Neural progenitor cell (in vitro differentiated cells): ENCODE measurements around the gene ACOXL. TPM values are rescaled to one million over a fixed set of nuclear protein-coding genes. Genes with fewer than 3 reads are reported as not detected.

Source experiments
- DNase-seq: peaks from one replicate; pipeline ENCODE4 v3.0.0-alpha.2; 2016; ENCODE audit warnings: low spot score
- H2AFZ ChIP-seq: fragments of 200-600 bp; sonication (generic); replicated peaks from 2 replicates; pipeline ENCODE4 v1.6.1; 2016; ENCODE audit warnings: antibody characterized with exemption
- H3F3A ChIP-seq: fragments of 200-600 bp; sonication (generic); 2 replicates; pipeline ENCODE4 v1.6.1; 2016; ENCODE audit warnings: antibody characterized with exemption, low read depth
- H3K27ac ChIP-seq: fragments of 200-600 bp; sonication (generic); 2 replicates; pipeline ENCODE4 v1.5.1; 2016; ENCODE audit warnings: mild to moderate bottlenecking
- H3K27me3 ChIP-seq: fragments of 200-600 bp; sonication (generic); 2 replicates; pipeline ENCODE4 v1.6.1; 2016; ENCODE audit warnings: mild to moderate bottlenecking, moderate library complexity
- H3K36me3 ChIP-seq: fragments of 200-600 bp; sonication (generic); 2 replicates; pipeline ENCODE4 v1.5.1; 2016
- H3K4me1 ChIP-seq: fragments of 200-600 bp; sonication (generic); 2 replicates; pipeline ENCODE4 v1.6.1; 2016; ENCODE audit warnings: mixed run types
- H3K4me2 ChIP-seq: fragments of 200-600 bp; sonication (generic); 2 replicates; pipeline ENCODE4 v1.6.1; 2016
- H3K4me3 ChIP-seq: fragments of 200-600 bp; sonication (generic); 2 replicates; pipeline ENCODE4 v1.5.1; 2016
- H3K79me2 ChIP-seq: fragments of 200-600 bp; sonication (generic); 2 replicates; pipeline ENCODE4 v1.6.1; 2016; ENCODE audit warnings: low read depth
- H3K9ac ChIP-seq: fragments of 200-600 bp; sonication (generic); 2 replicates; pipeline ENCODE4 v1.6.1; 2016
- H3K9me3 ChIP-seq: fragments of 200-600 bp; sonication (generic); 2 replicates; pipeline ENCODE4 v1.5.1; 2016; ENCODE audit warnings: low read depth
- H4K20me1 ChIP-seq: fragments of 200-600 bp; sonication (generic); 2 replicates; pipeline ENCODE4 v1.6.1; 2016; ENCODE audit warnings: low read depth
- H3K27ac Mint-ChIP-seq: 3 replicates; pipeline ENCODE4 v1.8.0; 2021; ENCODE audit warnings: mixed read lengths
- H3K27me3 Mint-ChIP-seq: 2 replicates; pipeline ENCODE4 v1.8.0; 2022; ENCODE audit warnings: low read depth, mild to moderate bottlenecking, inconsistent platforms, moderate library complexity, mixed read lengths; ENCODE audit not compliant: insufficient read depth
- H3K36me3 Mint-ChIP-seq: 3 replicates; pipeline ENCODE4 v1.8.0; 2021; ENCODE audit warnings: mixed read lengths
- H3K4me1 Mint-ChIP-seq: 3 replicates; pipeline ENCODE4 v1.8.0; 2021; ENCODE audit warnings: mixed read lengths
- H3K4me3 Mint-ChIP-seq: 3 replicates; pipeline ENCODE4 v1.8.0; 2021; ENCODE audit warnings: mild to moderate bottlenecking, moderate library complexity, mixed read lengths
- H3K9me3 Mint-ChIP-seq: 3 replicates; pipeline ENCODE4 v1.8.0; 2020; ENCODE audit warnings: mixed read lengths
- CTCF ChIP-seq: fragments of 200-600 bp; sonication (generic); IDR thresholded peaks from 2 replicates; pipeline ENCODE4 v1.5.1; 2017; ENCODE audit warnings: antibody characterized with exemption, mild to moderate bottlenecking
- EZH2 ChIP-seq: fragments of 200-600 bp; sonication (generic); IDR thresholded peaks from 2 replicates; pipeline ENCODE4 v1.6.1; 2017; ENCODE audit warnings: antibody characterized with exemption, mild to moderate bottlenecking, moderate library complexity
- EZH2phosphoT487 ChIP-seq: fragments of 200-600 bp; sonication (generic); IDR thresholded peaks from 2 replicates; pipeline ENCODE4 v1.6.1; 2017; ENCODE audit warnings: antibody characterized with exemption
- total RNA-seq: library from RNA; depleted of rRNA; stranded (reverse); fragments of >200 nt; gene quantifications from 2 replicates; pipeline ENCODE4 v1.2.3, GENCODE V29; 2015; ENCODE audit warnings: low replicate concordance

ACOXL gene
- total RNA-seq, 1 donor from 2014 or later: 2.9 TPM

GRCh38 chr2:111139637-111140317 lies 407.4 kb downstream of the ACOXL start:
- no peak overlapping the region for H3K27ac ChIP-seq
- no peaks in the 10 kb centered on the region for H3K9me3 ChIP-seq
- Mint-ChIP-seq H3K36me3 (peaks cover 45% of the 10 kb centered on the region), H3K27me3 (peaks cover 2% of the 10 kb centered on the region), H3K4me3 (no peak overlapping the region), H3K27ac (no peak overlapping the region), H3K4me1 (peaks cover 25% of the 10 kb centered on the region), H3K9me3 (no peaks in the 10 kb centered on the region)
- no peak overlapping the region for H3K4me2 ChIP-seq
- DNase-seq: no peak
- peaks cover 15% of the 10 kb centered on the region for H3K4me1 ChIP-seq
- H4K20me1 ChIP-seq: peaks cover 96% of the 10 kb centered on the region
- H3K36me3 ChIP-seq: peaks cover 15% of the 10 kb centered on the region
- no peak overlapping the region for H3K9ac ChIP-seq
- no peaks in the 10 kb centered on the region for H3K27me3 ChIP-seq
- no peaks in the 10 kb centered on the region for H3F3A ChIP-seq
- TF ChIP-seq EZH2: no peak
- no peak overlapping the region for H3K4me3 ChIP-seq
- no peak overlapping the region for H2AFZ ChIP-seq
- peaks cover 91% of the 10 kb centered on the region for H3K79me2 ChIP-seq

GRCh38 chr2:111140815-111141214 lies 408.4 kb downstream of the ACOXL start:
- no peak for DNase-seq
- peaks cover 2% of the 10 kb centered on the region for H3K27me3 Mint-ChIP-seq

GRCh38 chr2:111142101-111142500 lies 409.7 kb downstream of the ACOXL start:
- Histone ChIP-seq H3F3A (no peaks in the 10 kb centered on the region), H3K9me3 (no peaks in the 10 kb centered on the region), H3K4me2 (no peak overlapping the region), H3K79me2 (peaks cover 91% of the 10 kb centered on the region), H3K4me3 (no peak overlapping the region), H4K20me1 (peaks cover 96% of the 10 kb centered on the region), H3K9ac (no peak overlapping the region), H3K27me3 (no peaks in the 10 kb centered on the region), H3K4me1 (peaks cover 21% of the 10 kb centered on the region), H3K36me3 (peaks cover 11% of the 10 kb centered on the region), H2AFZ (no peak overlapping the region), H3K27ac (no peak overlapping the region)
- H3K27me3 Mint-ChIP-seq: peaks cover 2% of the 10 kb centered on the region
- H3K4me1 Mint-ChIP-seq: peaks cover 18% of the 10 kb centered on the region
- H3K9me3 Mint-ChIP-seq: no peaks in the 10 kb centered on the region
- TF ChIP-seq EZH2 (no peak), CTCF (no peak), EZH2phosphoT487 (no peak)
- no peak for DNase-seq
- H3K27ac Mint-ChIP-seq: no peak overlapping the region
- peaks cover 32% of the 10 kb centered on the region for H3K36me3 Mint-ChIP-seq
- no peak overlapping the region for H3K4me3 Mint-ChIP-seq

More at GRCh38 chr2:111140815-111141214, 408.4 kb downstream of the ACOXL start:
- no peak overlapping the region for H3K27ac ChIP-seq
- H3K4me2 ChIP-seq: no peak overlapping the region
- H3K9me3 ChIP-seq: no peaks in the 10 kb centered on the region
- TF ChIP-seq EZH2phosphoT487: no peak
- no peak for TF ChIP-seq CTCF
- no peak for TF ChIP-seq EZH2
- H3K4me3 ChIP-seq: no peak overlapping the region
- H3F3A ChIP-seq: no peaks in the 10 kb centered on the region
- no peaks in the 10 kb centered on the region for H3K27me3 ChIP-seq
- Mint-ChIP-seq H3K9me3 (no peaks in the 10 kb centered on the region), H3K4me3 (no peak overlapping the region), H3K36me3 (peaks cover 41% of the 10 kb centered on the region), H3K4me1 (peaks cover 23% of the 10 kb centered on the region), H3K27ac (no peak overlapping the region)
- peaks cover 9% of the 10 kb centered on the region for H3K4me1 ChIP-seq
- peaks cover 11% of the 10 kb centered on the region for H3K36me3 ChIP-seq
- peaks cover 96% of the 10 kb centered on the region for H4K20me1 ChIP-seq
- peaks cover 91% of the 10 kb centered on the region for H3K79me2 ChIP-seq
- H2AFZ ChIP-seq: no peak overlapping the region
- no peak overlapping the region for H3K9ac ChIP-seq

GRCh38 chr2:111143107-111143842 lies 410.9 kb downstream of the ACOXL start:
- peaks cover 91% of the 10 kb centered on the region for H3K79me2 ChIP-seq
- H3K27me3 ChIP-seq: no peaks in the 10 kb centered on the region
- Mint-ChIP-seq H3K9me3 (no peaks in the 10 kb centered on the region), H3K36me3 (peaks cover 26% of the 10 kb centered on the region), H3K4me1 (peaks cover 20% of the 10 kb centered on the region), H3K27me3 (peaks cover 2% of the 10 kb centered on the region), H3K4me3 (no peak overlapping the region), H3K27ac (no peak overlapping the region)
- H3K4me1 ChIP-seq: peaks cover 30% of the 10 kb centered on the region
- H3K4me3 ChIP-seq: no peak overlapping the region
- peaks cover 96% of the 10 kb centered on the region for H4K20me1 ChIP-seq
- H3K27ac ChIP-seq: no peak overlapping the region
- H2AFZ ChIP-seq: no peak overlapping the region
- H3K4me2 ChIP-seq: no peak overlapping the region
- no peaks in the 10 kb centered on the region for H3K9me3 ChIP-seq
- DNase-seq: no peak
- peaks cover 11% of the 10 kb centered on the region for H3K36me3 ChIP-seq
- no peak for TF ChIP-seq EZH2phosphoT487
- no peak for TF ChIP-seq EZH2
- TF ChIP-seq CTCF: no peak
- H3K9ac ChIP-seq: no peak overlapping the region
- H3F3A ChIP-seq: no peaks in the 10 kb centered on the region
